ENCODE measurements around the gene BRIP1. TPM values are rescaled to one million over a fixed set of nuclear protein-coding genes. Genes with fewer than 3 reads are reported as not detected.
A peak's percentile ranks its signal among the peaks of the same experiment; 100 is the strongest.

Gene BRIP1
- total and polyA plus RNA-seq, 2 experiments from 2014 or later, result 2.2 to 4.0 TPM

GRCh38 chr17:61842899-61843298 lies 20.4 kb downstream of the BRIP1 start:
- no peak for DNase-seq
- H3K36me3 ChIP-seq (ENCODE audit: low read depth), result no peaks in the 10 kb centered on the region
- no peaks in the 10 kb centered on the region for H3K4me1 ChIP-seq (ENCODE audit: insufficient read depth)
- no peak overlapping the region for H3K27ac ChIP-seq
- no peaks in the 10 kb centered on the region for H3F3A ChIP-seq (ENCODE audit: insufficient read depth)
- TF ChIP-seq EZH2 (IDR thresholded peaks at IDR 0.05; ENCODE audit: insufficient read depth, poor library complexity, severe bottlenecking) (no peak), EZH2phosphoT487 (IDR thresholded peaks at IDR 0.05; ENCODE audit: insufficient read depth, low read depth) (no peak)
- in situ Hi-C loops (cut with MboI), result loop anchor here (5.0 to 25.0 kb wide), 2 partner anchors 211 to 406 kb away; no protein-coding TSS in a partner anchor
- no peak overlapping the region for H3K4me2 ChIP-seq (ENCODE audit: unreplicated experiment)
- H3K79me2 ChIP-seq (ENCODE audit: insufficient read depth), result no peaks in the 10 kb centered on the region
- H3K9me2 ChIP-seq (ENCODE audit: insufficient read depth), result no peaks in the 10 kb centered on the region
- H3K27me3 ChIP-seq (replicated peaks; ENCODE audit: insufficient read depth), result no peaks in the 10 kb centered on the region
- no peaks in the 10 kb centered on the region for H3K9me3 ChIP-seq (ENCODE audit: low read depth)
- no peak overlapping the region for H3K4me3 ChIP-seq
- no peaks in the 10 kb centered on the region for H4K20me1 ChIP-seq (ENCODE audit: insufficient read depth)
- no peak overlapping the region for H3K9ac ChIP-seq
- no peak overlapping the region for H2AFZ ChIP-seq
- WGBS, 2 experiments (ENCODE audit: low coverage in 1 of 2, low lambda C conversion rate in 2 of 2, missing lambda C conversion rate in 2 of 2), result 52 to 61% methylated on average over 1 of the region's 1 CpG

GRCh38 chr17:61839300-61839786 lies 24.0 kb downstream of the BRIP1 start:
- no peaks in the 10 kb centered on the region for H3K9me3 ChIP-seq (ENCODE audit: low read depth)
- no peaks in the 10 kb centered on the region for H3K27me3 ChIP-seq (replicated peaks; ENCODE audit: insufficient read depth)

GRCh38 chr17:61837175-61838051 lies 25.9 kb downstream of the BRIP1 start:
- H3K4me1 ChIP-seq (ENCODE audit: insufficient read depth), result peaks cover 16% of the 10 kb centered on the region; the same call in 1 of the 2 replicates
- H3F3A ChIP-seq (ENCODE audit: insufficient read depth), result no peaks in the 10 kb centered on the region
- no peak overlapping the region for H3K4me2 ChIP-seq (ENCODE audit: unreplicated experiment)
- in situ Hi-C loops (cut with MboI), result loop anchor here (25.0 kb wide), 1 partner anchor 400 kb away; no protein-coding TSS in a partner anchor
- no peaks in the 10 kb centered on the region for H4K20me1 ChIP-seq (ENCODE audit: insufficient read depth)
- no peaks in the 10 kb centered on the region for H3K27me3 ChIP-seq (replicated peaks; ENCODE audit: insufficient read depth)
- DNase-seq, result peak; percentile 86
- no peak for TF ChIP-seq EZH2phosphoT487 (IDR thresholded peaks at IDR 0.05; ENCODE audit: insufficient read depth, low read depth)
- no peak for TF ChIP-seq EZH2 (IDR thresholded peaks at IDR 0.05; ENCODE audit: insufficient read depth, poor library complexity, severe bottlenecking)
- H3K9me3 ChIP-seq (ENCODE audit: low read depth), result no peaks in the 10 kb centered on the region
- no peak overlapping the region for H2AFZ ChIP-seq
- H3K79me2 ChIP-seq (ENCODE audit: insufficient read depth), result no peaks in the 10 kb centered on the region
- H3K27ac ChIP-seq, result no peak overlapping the region
- no peak overlapping the region for H3K9ac ChIP-seq
- WGBS, 2 experiments (ENCODE audit: low coverage in 1 of 2, low lambda C conversion rate in 2 of 2, missing lambda C conversion rate in 2 of 2), result 49% methylated on average over 4 of the region's 4 CpGs
- H3K36me3 ChIP-seq (ENCODE audit: low read depth), result no peaks in the 10 kb centered on the region
- H3K9me2 ChIP-seq (ENCODE audit: insufficient read depth), result no peaks in the 10 kb centered on the region
- H3K4me3 ChIP-seq, result no peak overlapping the region

More at GRCh38 chr17:61839300-61839786, 24.0 kb downstream of the BRIP1 start:
- WGBS, 2 experiments (ENCODE audit: low coverage in 1 of 2, low lambda C conversion rate in 2 of 2, missing lambda C conversion rate in 2 of 2), result 93 to 100% methylated on average over 1 of the region's 1 CpG
- Histone ChIP-seq H3F3A (ENCODE audit: insufficient read depth) (no peaks in the 10 kb centered on the region), H3K9ac (no peak overlapping the region), H2AFZ (no peak overlapping the region), H3K4me2 (ENCODE audit: unreplicated experiment) (no peak overlapping the region), H3K9me2 (ENCODE audit: insufficient read depth) (no peaks in the 10 kb centered on the region), H3K4me3 (no peak overlapping the region), H3K27ac (no peak overlapping the region), H3K36me3 (ENCODE audit: low read depth) (no peaks in the 10 kb centered on the region), H3K4me1 (ENCODE audit: insufficient read depth) (peaks cover 4% of the 10 kb centered on the region; the same call in 1 of the 2 replicates), H4K20me1 (ENCODE audit: insufficient read depth) (no peaks in the 10 kb centered on the region), H3K79me2 (ENCODE audit: insufficient read depth) (no peaks in the 10 kb centered on the region)
- TF ChIP-seq EZH2 (IDR thresholded peaks at IDR 0.05; ENCODE audit: insufficient read depth, poor library complexity, severe bottlenecking), result no peak
- TF ChIP-seq EZH2phosphoT487 (IDR thresholded peaks at IDR 0.05; ENCODE audit: insufficient read depth, low read depth), result no peak
- no peak for DNase-seq
- in situ Hi-C loops (cut with MboI), result loop anchor here (25.0 kb wide), 1 partner anchor 402 kb away; no protein-coding TSS in a partner anchor

GRCh38 chr17:61836266-61837174 lies 26.8 kb downstream of the BRIP1 start:
- H3K9me2 ChIP-seq (ENCODE audit: insufficient read depth), result no peaks in the 10 kb centered on the region
- H3K4me1 ChIP-seq (ENCODE audit: insufficient read depth), result peaks cover 16% of the 10 kb centered on the region; the same call in 1 of the 2 replicates
- no peak overlapping the region for H3K27ac ChIP-seq
- no peaks in the 10 kb centered on the region for H4K20me1 ChIP-seq (ENCODE audit: insufficient read depth)
- in situ Hi-C loops (cut with MboI), result loop anchor here (25.0 kb wide), 1 partner anchor 399 kb away; no protein-coding TSS in a partner anchor
- H3K79me2 ChIP-seq (ENCODE audit: insufficient read depth), result no peaks in the 10 kb centered on the region
- H3K9ac ChIP-seq, result no peak overlapping the region
- TF ChIP-seq EZH2 (IDR thresholded peaks at IDR 0.05; ENCODE audit: insufficient read depth, poor library complexity, severe bottlenecking) (no peak), EZH2phosphoT487 (IDR thresholded peaks at IDR 0.05; ENCODE audit: insufficient read depth, low read depth) (no peak)
- DNase-seq, result peak; percentile 16
- WGBS, 2 experiments (ENCODE audit: low coverage in 1 of 2, low lambda C conversion rate in 2 of 2, missing lambda C conversion rate in 2 of 2), result 80 to 85% methylated on average over 3 of the region's 3 CpGs
- H3K36me3 ChIP-seq (ENCODE audit: low read depth), result no peaks in the 10 kb centered on the region
- H3K27me3 ChIP-seq (replicated peaks; ENCODE audit: insufficient read depth), result no peaks in the 10 kb centered on the region
- H2AFZ ChIP-seq, result no peak overlapping the region
- no peak overlapping the region for H3K4me3 ChIP-seq
- H3K9me3 ChIP-seq (ENCODE audit: low read depth), result no peaks in the 10 kb centered on the region
- no peaks in the 10 kb centered on the region for H3F3A ChIP-seq (ENCODE audit: insufficient read depth)
- no peak overlapping the region for H3K4me2 ChIP-seq (ENCODE audit: unreplicated experiment)

All from GM23248 (cell line).